NCI-H2196 treated with DMSO at 0.1 percent for 48 hours (cell line): Measurements from ENCODE around the gene L3MBTL4.
"Not testable (repeated sequence)": the region's sequence is repeated elsewhere in the genome, so short reads cannot be mapped to it uniquely, and the experiment has no call there.

ENCODE experiments used
- DNase-seq: peaks from one replicate; lab custom pipeline; 2025; ENCODE audit not compliant: unreplicated experiment; lab: John Stamatoyannopoulos, UW

Gene L3MBTL4

GRCh38 chr18:6406910-6407470 is 7.7 kb downstream of the L3MBTL4 start:
- DNase-seq, result no peak

- DNase-seq, result no peak
Measured at GRCh38 chr18:6406075-6406909, 8.4 kb downstream of the L3MBTL4 start.

DNA sequence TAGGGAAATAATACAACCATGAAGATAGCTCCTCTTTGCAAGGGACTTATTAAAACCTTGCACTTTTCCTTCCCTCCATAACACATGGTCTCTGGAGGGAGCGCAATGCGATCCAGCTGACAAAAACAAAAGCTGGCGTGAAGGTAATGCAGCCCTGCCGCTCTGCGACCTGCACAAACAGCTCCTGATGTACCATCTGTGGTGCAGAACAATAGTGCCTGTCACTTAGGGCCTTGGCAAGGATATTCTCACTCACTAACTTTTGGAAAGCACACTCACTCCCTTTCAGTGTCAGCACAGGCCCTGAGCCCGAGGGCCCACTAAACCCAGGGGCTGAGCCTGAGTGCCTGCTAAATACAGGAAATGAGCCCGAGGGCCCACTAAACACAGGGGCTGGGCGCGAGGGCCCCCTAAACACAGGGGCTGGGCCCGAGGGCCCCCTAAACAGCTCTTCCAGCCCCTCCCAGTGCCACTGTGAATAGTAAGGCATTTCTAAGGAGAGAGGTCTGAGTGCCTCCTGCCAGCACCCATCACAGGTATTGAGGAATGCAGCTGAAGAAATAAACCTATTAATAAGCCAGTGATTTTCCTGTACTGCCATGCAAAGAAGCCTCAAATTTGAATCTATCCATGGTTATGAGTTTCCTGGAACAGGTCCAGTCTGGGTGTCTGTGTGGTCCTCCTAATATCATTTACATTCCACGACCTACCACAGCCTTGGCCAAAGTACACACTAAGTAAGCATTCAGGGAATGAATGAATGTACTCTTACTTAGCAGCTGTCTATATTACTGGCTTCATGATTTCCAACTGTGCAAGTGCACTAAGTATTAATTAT is 9.3 kb downstream of the L3MBTL4 start:
- DNase-seq, result no peak

- DNase-seq, result no peak
Measured at GRCh38 chr18:6404834-6405233, 9.9 kb downstream of the L3MBTL4 start.

DNA sequence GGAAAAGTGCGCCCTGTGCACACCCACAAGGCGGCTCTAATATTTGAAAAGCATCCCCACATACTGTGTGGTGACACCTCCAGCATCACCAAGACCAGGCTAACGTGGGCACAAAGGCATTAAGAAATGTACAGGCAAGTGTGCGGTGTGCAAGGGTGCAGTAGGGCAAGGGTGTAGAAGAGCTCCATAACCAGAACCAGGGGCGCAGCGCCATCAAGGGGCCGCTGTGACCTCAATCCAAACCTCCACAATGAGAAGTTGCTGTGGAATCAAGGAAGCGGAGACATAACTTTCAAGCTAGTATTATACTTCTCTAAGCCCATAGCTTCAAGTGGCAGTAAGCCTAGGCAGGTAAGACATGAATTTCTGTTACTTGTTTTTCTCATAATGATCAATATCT is 13.0 kb downstream of the L3MBTL4 start:
- DNase-seq, result no peak

GRCh38 chr18:6399776-6400175 is 14.9 kb downstream of the L3MBTL4 start:
- no peak for DNase-seq

DNA sequence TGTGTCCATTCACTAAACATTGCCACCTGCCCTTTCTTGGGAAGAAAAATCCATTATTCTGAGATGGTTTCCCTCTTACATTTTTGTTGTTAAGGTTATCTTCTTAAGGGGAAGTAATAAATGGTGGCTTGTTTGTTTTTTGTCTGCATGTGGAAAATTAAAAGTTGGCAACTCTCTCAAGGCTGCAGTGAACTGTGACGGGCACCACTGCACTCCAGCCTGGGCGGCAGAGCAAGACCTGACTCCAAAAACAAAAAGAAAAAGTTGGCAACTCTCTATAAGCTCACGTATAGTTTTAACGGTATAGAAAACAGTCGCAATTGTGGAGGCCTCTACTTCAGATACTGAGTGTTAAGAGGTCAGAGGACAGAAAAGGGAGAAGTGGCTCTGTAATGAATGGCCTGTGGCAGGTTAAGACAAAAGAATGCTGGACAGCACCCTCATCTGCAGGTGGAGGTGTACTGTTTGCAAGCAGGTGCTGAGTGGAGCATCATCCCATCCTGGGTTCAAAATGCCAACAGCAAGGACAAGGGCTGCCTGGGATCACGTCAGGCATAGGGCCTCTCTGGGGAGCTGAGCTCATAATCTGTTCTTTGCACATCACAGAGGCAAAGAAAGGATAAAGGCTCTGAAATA is 16.7 kb downstream of the L3MBTL4 start:
- DNase-seq, result no peak

- DNase-seq, result no peak
Measured at GRCh38 chr18:6396847-6397246, 17.9 kb downstream of the L3MBTL4 start.

GRCh38 chr18:6396276-6396675 is 18.4 kb downstream of the L3MBTL4 start:
- DNase-seq, result no peak

GRCh38 chr18:6389005-6389404 is 25.7 kb downstream of the L3MBTL4 start:
- no peak for DNase-seq

DNA sequence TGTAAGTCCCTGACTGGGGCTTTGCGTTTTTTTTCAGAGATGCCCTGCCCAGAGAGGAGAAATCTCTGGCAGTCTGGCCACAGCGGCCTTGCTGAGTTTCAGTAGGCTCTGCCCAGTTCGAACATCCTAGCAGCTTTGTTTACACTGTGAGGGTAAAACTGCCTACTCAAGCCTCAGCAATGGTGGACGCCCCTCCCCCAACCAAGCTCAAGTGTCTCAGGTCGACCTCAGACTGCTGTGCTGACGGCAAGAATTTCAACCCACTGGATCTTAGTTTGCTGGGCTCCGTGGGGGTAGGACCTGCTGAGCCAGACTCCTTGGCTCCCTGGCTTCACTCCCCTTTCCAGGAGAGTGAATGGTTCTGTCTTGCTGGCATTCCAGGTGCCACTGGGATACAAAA is 31.7 kb downstream of the L3MBTL4 start:
- DNase-seq, result no peak

- DNase-seq, result not testable (repeated sequence)
Measured at GRCh38 chr18:6377473-6377872, 37.2 kb downstream of the L3MBTL4 start.

DNA sequence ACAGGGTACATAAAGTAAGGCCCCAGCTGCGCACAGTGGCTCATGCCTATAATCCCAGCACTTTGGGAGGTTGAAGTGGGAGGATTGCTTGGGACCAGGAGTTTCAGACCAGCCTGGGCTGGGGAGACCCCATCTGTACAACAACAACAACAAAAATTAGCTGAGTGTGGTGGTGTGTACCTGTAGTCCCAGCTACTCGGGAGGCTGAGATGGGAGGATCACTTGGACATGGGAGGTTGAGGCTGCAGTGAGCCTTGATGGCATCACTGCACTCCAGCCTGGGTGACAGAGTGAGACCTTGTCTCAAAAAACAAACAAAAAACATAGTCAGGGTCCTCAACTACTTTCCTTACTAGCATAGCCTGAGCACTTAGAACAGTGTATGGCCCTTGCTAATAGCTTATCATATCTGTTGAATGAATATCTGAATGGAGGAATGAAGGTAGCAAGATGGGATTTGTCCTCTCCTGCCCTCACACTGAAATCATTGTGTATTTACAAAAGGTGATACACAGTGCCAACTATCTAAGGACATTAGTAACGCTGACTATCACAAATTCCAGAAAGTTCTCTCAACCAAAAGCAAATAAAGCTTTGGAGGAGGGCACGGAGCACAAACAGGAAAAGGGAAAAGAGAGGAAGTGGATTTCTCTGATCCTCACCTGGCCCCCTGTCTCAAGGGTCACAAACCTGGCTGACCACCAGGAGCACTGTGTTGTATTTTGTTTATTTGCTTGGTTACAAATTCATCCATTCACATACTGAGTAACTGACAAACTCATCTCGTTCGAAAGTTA is 38.1 kb downstream of the L3MBTL4 start:
- DNase-seq, result no peak

GRCh38 chr18:6374935-6375529 is 39.7 kb downstream of the L3MBTL4 start:
- DNase-seq, result no peak

DNA sequence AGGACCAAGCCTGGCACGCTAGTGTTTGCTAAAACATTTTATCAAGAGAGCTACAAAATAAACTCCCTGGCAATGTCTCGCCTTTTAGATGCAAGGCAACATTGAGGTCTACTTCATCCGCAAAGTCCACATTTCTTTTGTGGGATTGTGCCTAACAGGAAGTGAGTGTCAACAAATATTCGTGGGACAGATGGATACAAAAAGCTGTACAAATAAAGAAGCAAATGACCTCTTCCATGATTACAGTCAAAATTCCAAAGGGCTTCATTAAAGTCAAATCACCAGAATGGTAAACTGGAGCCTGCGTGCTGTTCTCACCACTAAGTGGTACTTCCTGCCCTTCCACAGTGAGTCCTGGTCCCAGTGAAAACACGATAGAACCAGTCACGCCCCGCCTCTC is 40.4 kb downstream of the L3MBTL4 start:
- DNase-seq, result no peak

DNA sequence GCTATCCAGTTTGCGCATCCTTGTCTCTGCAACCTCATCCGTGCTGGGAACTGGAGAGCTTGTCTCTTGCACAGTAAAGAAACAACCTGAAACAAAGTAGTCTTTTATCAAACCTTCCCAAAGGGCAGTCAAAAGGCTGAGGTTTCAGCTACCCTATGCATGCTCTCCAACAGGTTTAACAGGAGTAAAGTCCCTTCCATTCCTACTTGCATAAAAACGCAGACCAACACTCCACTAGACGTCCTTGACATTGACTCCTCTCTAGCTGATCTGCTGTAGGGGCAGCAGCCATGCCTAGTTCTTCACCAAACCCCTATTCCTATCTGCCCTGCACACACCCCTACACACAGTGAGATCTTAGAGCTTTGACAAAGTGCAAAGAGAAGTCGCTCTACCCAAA is 41.5 kb downstream of the L3MBTL4 start:
- DNase-seq, result no peak

- DNase-seq, result no peak
Measured at GRCh38 chr18:6370886-6371635, 43.6 kb downstream of the L3MBTL4 start.

DNA sequence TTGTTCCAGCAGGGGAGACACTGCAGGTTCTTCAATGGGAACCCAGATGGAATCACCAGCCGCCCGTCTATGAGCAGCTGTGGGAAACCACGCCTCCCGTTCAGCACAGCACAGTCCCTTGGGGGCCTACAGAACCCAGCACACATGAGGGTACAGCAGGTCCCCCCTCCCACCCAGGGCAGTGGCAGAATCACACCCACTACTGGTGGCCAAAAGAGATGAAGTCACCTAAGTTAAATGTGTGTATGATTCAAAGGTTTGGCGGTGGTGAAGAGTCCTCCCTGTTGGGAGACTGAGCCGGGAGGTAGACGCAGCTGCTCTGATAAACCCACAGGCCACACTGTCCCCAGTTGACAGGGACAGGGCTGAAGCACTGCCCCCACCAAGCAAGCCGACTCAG is 44.3 kb downstream of the L3MBTL4 start:
- no peak for DNase-seq

GRCh38 chr18:6368017-6368416 is 46.7 kb downstream of the L3MBTL4 start:
- no peak for DNase-seq

DNA sequence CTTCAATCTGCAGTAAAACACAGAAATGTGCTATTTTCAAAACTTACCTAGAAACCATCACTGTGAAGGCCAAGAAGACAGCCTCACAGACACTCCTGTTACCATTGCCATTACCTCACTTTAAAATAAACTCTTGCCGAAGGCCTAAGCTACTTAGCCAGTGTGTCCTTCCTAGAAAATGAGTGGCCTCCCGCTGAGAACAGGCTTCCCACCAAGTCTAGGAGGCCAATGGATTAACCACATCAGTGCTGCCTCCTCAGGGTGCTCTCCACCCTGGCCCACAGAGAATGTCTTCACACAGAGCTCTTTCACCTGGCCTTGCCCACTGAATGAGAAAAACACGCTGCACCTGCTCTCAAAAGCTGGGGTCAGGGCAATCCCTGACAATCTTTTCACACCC is 47.5 kb downstream of the L3MBTL4 start:
- DNase-seq, result no peak
